PC-3 (cell line): ENCODE measurements around the gene ACP7.

Experiments
- CTCF ChIP-seq: fragments of 300-600 bp; sonication (generic); conservative IDR thresholded peaks from 2 replicates; pipeline ENCODE4 v1.5.1; 2017; ENCODE audit warnings: antibody characterized with exemption, low read depth, mild to moderate bottlenecking, low read length
- EZH2 ChIP-seq: fragments of 300-600 bp; sonication (generic); IDR thresholded peaks from one replicate; pipeline ENCODE4 v1.6.1; 2017; ENCODE audit warnings: antibody characterized with exemption, mild to moderate bottlenecking, low read length; ENCODE audit not compliant: unreplicated experiment
- EZH2phosphoT487 ChIP-seq: fragments of 300-600 bp; sonication (generic); IDR thresholded peaks from 2 replicates; pipeline ENCODE4 v1.6.1; 2018; ENCODE audit warnings: mild to moderate bottlenecking, antibody characterized with exemption, low read length, borderline replicate concordance

GRCh38 chr19:39145180-39145953 is 61.2 kb downstream of the ACP7 start:
- TF ChIP-seq EZH2 (no peak), CTCF (no peak), EZH2phosphoT487 (no peak)
